A673 (cell line): Measurements from ENCODE around the gene CMTM5. TPM values are rescaled to one million over a fixed set of nuclear protein-coding genes. Genes with fewer than 3 reads are reported as not detected.
"Not testable (repeated sequence)": the region's sequence is repeated elsewhere in the genome, so short reads cannot be mapped to it uniquely, and the experiment has no call there.

Source experiments
- BruUV-seq: library from RNA; stranded (reverse); fragments of 400-500 nt; replicated peaks from 2 replicates; lab custom pipeline; 2021; lab: Mats Ljungman, UMichigan
- CTCF ChIA-PET: fragments of 300-600 bp; sonication (Branson Sonifier 250); formaldehyde crosslinking; loops from one replicate; lab custom pipeline; 2022; ENCODE audit warnings: antibody characterized with exemption; lab: Charles Lee
- POLR2A ChIA-PET: fragments of 300-600 bp; sonication (Branson Sonifier 250); formaldehyde crosslinking; loops from one replicate; lab custom pipeline; 2022; ENCODE audit warnings: antibody characterized with exemption; ENCODE audit not compliant: low non-redundant PET; lab: Charles Lee
- DNase-seq: peaks from one replicate; pipeline ENCODE4 v3.0.0-alpha.2; 2015; ENCODE audit warnings: low spot score
- H3K27ac ChIP-seq: fragments of 200-600 bp; sonication (generic); 2 replicates; pipeline ENCODE4 v1.5.1; 2016; ENCODE audit warnings: mixed run types, low read depth, mild to moderate bottlenecking, mixed read lengths, antibody characterized with exemption, low read length; ENCODE audit not compliant: poor library complexity, severe bottlenecking
- H3K27me3 ChIP-seq: fragments of 200-600 bp; sonication (generic); replicated peaks from 2 replicates; pipeline ENCODE4 v1.6.1; 2017; ENCODE audit warnings: mixed run types, low read depth, mild to moderate bottlenecking, mixed read lengths, antibody characterized with exemption, low read length; ENCODE audit not compliant: insufficient read depth, poor library complexity
- H3K36me3 ChIP-seq: fragments of 200-600 bp; sonication (generic); 2 replicates; pipeline ENCODE4 v1.6.1; 2016; ENCODE audit warnings: mixed run types, mild to moderate bottlenecking, mixed read lengths, antibody characterized with exemption, low read length; ENCODE audit not compliant: insufficient read depth, poor library complexity, severe bottlenecking
- H3K4me1 ChIP-seq: fragments of 200-600 bp; sonication (generic); 2 replicates; pipeline ENCODE4 v1.6.1; 2017; ENCODE audit warnings: mixed run types, mild to moderate bottlenecking, mixed read lengths, antibody characterized with exemption, low read length; ENCODE audit not compliant: insufficient read depth, poor library complexity, severe bottlenecking
- H3K4me3 ChIP-seq: fragments of 200-600 bp; sonication (generic); 2 replicates; pipeline ENCODE4 v1.5.1; 2016; ENCODE audit warnings: low read depth, mixed run types, mild to moderate bottlenecking, mixed read lengths, low read length; ENCODE audit not compliant: poor library complexity, severe bottlenecking
- H3K9me3 ChIP-seq: fragments of 200-600 bp; sonication (generic); 2 replicates; pipeline ENCODE4 v1.6.1; 2016; ENCODE audit warnings: mixed run types, low read depth, mild to moderate bottlenecking, mixed read lengths, antibody characterized with exemption, low read length; ENCODE audit not compliant: poor library complexity, severe bottlenecking
- EZH2 ChIP-seq: fragments of 200-600 bp; sonication (generic); IDR thresholded peaks from 2 replicates; pipeline ENCODE4 v1.6.1; 2017; ENCODE audit warnings: borderline replicate concordance, low read depth, mild to moderate bottlenecking, mixed read lengths, antibody characterized with exemption, low read length; ENCODE audit not compliant: poor library complexity, severe bottlenecking
- intact Hi-C: fragments of 100-400 bp; cut with micrococcal nuclease; formaldehyde crosslinking; loops from one replicate; pipeline ENCODE4 v1.10.0; 2022; ENCODE audit not compliant: unreplicated experiment
- total RNA-seq: library from RNA; stranded (reverse); gene quantifications from 2 replicates; pipeline ENCODE4 v1.2.3, GENCODE V29; 2021
- TF ChIP-seq, protein P1 (sequence below): fragments of 300-800, 200-600 bp; sonication (generic); conservative IDR thresholded peaks from 2 replicates; pipeline ENCODE4 v1.5.1; 2017; ENCODE audit warnings: low read depth, mild to moderate bottlenecking, antibody characterized with exemption, low read length, moderate library complexity, mixed read lengths

Gene CMTM5
- total RNA-seq, 1 experiment from 2014 or later, result not detected

DNA sequence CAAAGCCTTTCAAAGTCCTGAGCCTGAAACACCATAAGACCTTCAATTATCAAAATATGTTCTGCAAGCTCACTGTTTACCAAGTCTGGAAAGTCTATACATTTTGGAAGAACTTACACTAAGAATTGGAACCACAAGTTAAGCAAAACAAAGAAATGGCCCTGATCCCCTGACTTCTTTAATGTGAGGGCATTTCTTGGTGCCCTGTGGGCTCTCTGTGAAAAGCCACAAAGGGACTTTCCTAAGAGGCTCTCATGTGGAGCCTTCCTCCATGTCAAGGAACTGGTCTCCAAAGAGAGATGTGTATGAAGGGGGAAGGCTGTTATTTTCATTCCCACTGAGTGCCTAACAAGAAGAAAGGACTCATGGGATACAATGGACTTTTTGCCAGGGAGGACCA, 44.7 kb downstream of the CMTM5 start:
- Histone ChIP-seq H3K4me1 (no peaks in the 10 kb centered on the region), H3K4me3 (no peak overlapping the region), H3K27ac (no peak overlapping the region), H3K36me3 (no peaks in the 10 kb centered on the region), H3K27me3 (no peaks in the 10 kb centered on the region), H3K9me3 (no peaks in the 10 kb centered on the region)
- TF ChIP-seq EZH2, result no peak
- POLR2A ChIA-PET, result no interaction called here
- intact Hi-C loops, result no loop called here
- DNase-seq, result no peak
- no TSS peak for BruUV-seq
- CTCF ChIA-PET, result no interaction called here

- Histone ChIP-seq H3K27ac (no peak overlapping the region), H3K4me1 (no peaks in the 10 kb centered on the region), H3K9me3 (no peaks in the 10 kb centered on the region), H3K27me3 (no peaks in the 10 kb centered on the region), H3K4me3 (no peak overlapping the region), H3K36me3 (no peaks in the 10 kb centered on the region)
- BruUV-seq, result no TSS peak
- no peak for DNase-seq
- POLR2A ChIA-PET, result no interaction called here
- TF ChIP-seq, protein P1, sequence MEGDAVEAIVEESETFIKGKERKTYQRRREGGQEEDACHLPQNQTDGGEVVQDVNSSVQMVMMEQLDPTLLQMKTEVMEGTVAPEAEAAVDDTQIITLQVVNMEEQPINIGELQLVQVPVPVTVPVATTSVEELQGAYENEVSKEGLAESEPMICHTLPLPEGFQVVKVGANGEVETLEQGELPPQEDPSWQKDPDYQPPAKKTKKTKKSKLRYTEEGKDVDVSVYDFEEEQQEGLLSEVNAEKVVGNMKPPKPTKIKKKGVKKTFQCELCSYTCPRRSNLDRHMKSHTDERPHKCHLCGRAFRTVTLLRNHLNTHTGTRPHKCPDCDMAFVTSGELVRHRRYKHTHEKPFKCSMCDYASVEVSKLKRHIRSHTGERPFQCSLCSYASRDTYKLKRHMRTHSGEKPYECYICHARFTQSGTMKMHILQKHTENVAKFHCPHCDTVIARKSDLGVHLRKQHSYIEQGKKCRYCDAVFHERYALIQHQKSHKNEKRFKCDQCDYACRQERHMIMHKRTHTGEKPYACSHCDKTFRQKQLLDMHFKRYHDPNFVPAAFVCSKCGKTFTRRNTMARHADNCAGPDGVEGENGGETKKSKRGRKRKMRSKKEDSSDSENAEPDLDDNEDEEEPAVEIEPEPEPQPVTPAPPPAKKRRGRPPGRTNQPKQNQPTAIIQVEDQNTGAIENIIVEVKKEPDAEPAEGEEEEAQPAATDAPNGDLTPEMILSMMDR, result no peak
- TF ChIP-seq EZH2, result no peak
- CTCF ChIA-PET, result no interaction called here
- intact Hi-C loops, result no loop called here
Measured at GRCh38 chr14:23423657-23424056, 46.8 kb downstream of the CMTM5 start.

GRCh38 chr14:23425169-23425568, 48.3 kb downstream of the CMTM5 start:
- ChIA-PET POLR2A (no interaction called here), CTCF (no interaction called here)
- Histone ChIP-seq H3K27ac (no peak overlapping the region), H3K4me3 (no peak overlapping the region), H3K27me3 (no peaks in the 10 kb centered on the region), H3K9me3 (no peaks in the 10 kb centered on the region), H3K36me3 (no peaks in the 10 kb centered on the region), H3K4me1 (no peaks in the 10 kb centered on the region)
- BruUV-seq, result no TSS peak
- TF ChIP-seq EZH2, result no peak
- TF ChIP-seq, protein P1, result no peak
- no peak for DNase-seq
- intact Hi-C loops, result no loop called here

GRCh38 chr14:23425798-23426197, 49.0 kb downstream of the CMTM5 start:
- BruUV-seq, H3K36me3 ChIP-seq, POLR2A ChIA-PET, H3K27me3 ChIP-seq, H3K4me1 ChIP-seq, CTCF ChIA-PET, DNase-seq, H3K9me3 ChIP-seq, intact Hi-C loops, H3K27ac ChIP-seq, H3K4me3 ChIP-seq: not testable (repeated sequence)
